RPMI8226 (cell line): Measurements from ENCODE around the gene SLC16A5.
"Not testable (repeated sequence)": the region's sequence is repeated elsewhere in the genome, so short reads cannot be mapped to it uniquely, and the experiment has no call there.

Experiments
- DNase-seq: peaks from one replicate; pipeline ENCODE4 v3.0.0-alpha.2; 2015

Gene SLC16A5, protein sequence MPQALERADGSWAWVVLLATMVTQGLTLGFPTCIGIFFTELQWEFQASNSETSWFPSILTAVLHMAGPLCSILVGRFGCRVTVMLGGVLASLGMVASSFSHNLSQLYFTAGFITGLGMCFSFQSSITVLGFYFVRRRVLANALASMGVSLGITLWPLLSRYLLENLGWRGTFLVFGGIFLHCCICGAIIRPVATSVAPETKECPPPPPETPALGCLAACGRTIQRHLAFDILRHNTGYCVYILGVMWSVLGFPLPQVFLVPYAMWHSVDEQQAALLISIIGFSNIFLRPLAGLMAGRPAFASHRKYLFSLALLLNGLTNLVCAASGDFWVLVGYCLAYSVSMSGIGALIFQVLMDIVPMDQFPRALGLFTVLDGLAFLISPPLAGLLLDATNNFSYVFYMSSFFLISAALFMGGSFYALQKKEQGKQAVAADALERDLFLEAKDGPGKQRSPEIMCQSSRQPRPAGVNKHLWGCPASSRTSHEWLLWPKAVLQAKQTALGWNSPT

DNA sequence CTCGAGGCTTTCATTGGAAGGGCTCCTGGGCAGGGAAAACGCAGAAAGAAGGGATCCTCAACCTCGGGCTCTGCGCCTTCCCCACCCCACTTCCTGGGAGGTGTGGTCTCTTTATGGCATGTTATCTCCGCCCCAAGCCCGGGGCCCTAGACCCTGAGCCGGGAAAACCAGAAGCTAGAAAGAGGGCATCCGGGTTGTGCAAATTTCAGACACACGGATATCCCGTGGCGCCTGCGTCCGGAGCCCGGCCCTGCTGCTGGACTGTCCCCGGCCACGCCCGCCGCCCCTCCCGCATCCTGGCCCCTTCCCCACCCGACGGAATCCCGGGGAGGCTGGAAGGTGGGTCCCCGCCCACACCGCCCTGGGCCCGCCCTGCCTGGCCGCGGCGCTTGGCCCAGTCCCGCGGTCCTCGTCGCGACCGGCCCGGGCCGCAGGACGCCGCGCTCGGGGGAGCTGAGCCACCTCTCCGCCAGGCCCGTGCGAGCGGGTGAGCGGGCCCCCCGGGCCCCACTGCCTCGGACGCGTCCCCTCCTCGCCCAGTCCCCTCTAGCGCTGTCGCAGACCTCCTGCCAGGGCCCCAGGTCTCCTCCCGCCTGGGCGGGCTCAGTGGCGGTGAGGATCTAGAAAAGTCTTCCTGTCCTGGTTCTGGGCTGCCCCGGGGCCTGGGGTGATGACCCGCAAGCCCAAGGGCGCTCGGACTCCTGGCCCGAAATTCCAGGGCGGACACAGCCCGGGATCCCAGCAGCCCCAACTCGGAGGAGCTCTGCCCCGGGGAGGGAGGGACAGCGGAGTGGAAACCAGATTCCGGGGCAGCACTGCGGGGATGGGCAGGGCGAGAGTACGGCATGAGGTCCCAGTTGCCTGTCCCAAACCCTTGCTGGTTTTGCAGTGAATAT lies at the start of gene SLC16A5:
TSS of gene SLC16A5 (plus strand) at position 397 of the 896 bp plus-strand sequence. CDS start 5,683 bp downstream, outside the sequence.
- no peak for DNase-seq

DNA sequence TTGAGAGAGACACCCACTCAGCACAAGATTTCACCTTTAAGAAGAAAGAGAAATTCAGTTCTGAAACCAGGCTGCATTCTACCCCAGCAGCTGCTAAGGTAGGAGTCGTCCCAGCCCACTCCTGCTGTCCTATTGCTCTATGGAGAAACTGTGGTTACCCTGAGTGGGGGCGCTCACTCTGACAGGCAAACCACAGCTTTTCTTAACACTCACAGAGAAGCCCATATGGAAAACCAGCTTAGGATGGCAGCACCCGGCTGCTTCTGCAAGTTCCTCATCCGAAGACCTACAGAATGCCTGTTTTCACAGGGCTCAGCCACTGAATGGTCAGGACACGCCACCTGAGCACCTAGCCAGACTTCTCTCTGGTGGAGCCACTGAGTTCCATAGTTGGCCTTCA lies 48.5 kb upstream of the SLC16A5 start:
- no peak for DNase-seq

DNA sequence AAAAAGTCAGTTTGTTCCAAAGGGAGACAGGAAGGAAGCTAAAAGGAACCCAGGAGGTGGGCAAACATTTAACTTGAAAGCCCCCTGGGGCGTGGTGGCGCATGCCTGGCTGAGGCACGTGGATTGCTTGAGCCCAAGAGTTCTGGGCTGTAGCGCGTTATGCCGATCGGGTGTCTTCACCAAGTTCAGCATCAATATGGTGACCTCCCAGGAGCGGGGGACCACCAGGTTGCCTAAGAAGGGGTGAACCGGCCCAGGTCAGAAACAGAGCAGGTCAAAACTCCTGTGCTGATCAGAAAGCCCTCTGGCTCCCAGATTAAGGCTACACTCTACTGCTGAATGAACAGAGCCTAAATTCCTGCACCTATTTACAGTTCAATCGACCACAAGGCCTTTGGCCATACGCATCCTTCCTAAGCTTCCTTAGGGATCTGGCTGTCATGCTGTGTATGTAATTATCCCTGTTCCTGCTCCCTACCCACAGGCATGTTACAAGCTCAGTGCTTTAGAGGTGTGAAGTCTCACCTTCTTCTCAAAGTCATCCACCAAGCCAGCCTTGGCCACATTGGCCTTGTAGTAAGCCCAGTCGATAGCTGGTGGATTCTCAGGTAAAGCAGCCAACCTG lies 46.0 kb upstream of the SLC16A5 start:
- no peak for DNase-seq

DNA sequence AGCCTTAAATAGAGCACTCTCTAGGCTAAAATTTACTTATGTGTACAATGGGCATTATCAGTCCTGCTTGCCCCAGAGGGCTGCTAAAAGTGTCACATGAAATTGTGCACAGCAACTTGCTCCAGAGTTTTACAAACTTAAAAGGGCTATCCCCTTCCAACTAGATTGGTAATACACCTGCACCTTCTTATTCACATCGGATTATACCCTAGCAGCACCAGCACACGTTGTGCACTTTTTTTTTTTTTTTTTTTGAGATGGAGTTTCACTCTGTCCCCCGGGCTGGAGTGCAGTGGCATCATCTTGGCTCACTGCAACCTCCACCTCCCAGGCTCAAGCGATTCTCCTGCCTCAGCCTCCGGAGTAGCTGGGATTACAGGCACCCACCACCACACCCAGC lies 44.0 kb upstream of the SLC16A5 start:
- DNase-seq, result not testable (repeated sequence)

DNA sequence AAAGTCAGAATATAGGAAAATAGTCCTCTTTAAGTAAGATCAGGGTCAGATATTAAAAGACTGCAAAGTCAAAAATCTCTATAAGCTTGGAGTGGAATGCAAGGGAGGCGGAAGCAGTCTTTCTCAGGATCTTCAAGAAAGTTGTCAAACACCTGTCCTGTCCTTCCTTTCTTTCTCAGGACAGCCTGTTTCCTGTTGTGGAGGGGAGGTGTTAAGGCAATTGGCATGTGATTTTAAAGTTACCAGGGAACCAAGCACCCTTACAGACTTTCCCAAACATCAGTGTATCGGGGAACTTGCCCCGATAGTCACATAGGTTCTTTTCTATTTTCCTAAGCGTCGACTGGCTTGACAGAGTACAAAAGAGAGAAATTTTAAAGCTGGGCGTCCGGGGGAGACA lies 43.0 kb upstream of the SLC16A5 start:
- DNase-seq, result no peak

DNA sequence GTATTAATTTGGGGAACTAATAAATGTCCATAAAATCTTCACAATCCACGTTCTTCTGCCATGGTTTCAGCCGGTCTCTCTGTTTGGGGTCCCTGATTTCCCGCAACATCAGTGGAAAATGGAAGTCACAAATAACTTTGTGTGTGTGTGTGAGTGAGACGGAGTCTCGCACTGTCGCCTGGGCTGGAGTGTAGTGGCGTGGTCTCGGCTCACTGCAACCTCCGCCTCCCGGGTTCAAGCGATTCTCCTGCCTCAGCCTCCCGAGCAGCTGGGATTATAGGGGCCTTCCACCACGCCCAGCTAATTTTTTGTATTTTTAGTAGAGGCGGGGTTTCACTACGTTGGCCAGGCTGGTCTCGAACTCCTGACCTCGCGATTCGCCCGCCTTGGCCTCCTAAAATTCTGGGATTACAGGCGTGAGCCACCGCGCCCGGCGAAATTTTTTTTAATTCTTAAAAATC lies 41.8 kb upstream of the SLC16A5 start:
- DNase-seq, result not testable (repeated sequence)

DNA sequence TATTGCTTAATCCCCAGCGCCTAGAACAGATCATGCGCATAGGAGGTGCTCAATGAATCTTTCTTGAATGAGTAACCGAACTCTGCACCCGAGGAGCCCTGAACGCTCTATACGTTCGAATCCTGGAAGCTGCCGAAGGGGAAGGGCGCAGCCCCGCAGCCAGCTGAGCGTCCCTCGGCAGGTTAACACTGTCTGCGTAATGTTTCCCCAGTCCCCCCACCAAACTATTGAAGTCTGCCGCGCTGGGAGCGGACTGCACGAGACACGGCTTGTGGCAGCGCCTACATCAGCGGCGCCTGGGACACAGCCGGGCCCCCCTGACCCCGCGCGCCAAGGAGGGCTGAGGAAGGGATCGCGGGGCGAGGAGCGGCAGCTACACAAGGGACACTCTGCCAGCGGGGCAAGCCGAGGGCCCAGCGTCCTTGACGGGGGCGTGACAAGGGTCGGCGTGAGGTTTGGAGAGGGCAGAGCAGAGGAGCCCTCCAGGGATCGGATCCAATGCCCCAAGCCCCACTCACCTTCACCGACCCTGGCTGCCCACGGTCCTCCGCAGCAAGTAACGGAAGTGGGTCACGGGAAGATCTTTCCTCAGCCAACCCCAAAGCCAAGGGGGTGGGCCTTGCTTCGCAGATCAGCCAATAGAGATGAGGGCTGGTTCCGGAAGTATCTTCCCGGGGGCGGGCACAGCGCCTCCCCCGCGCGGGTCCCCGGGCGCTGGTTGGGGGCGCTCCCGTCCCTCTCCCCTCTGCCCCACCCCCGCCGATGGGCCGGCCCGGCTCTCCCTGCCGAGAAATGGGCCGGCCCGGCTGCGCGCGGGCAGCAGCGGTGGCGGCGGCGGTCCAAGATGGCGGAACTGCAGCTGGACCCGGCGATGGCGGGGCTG lies 41.1 kb upstream of the SLC16A5 start, which contains the start of the genes ATP5PD and KCTD2:
TSS of gene ATP5PD (minus strand) at position 563 of the 883 bp plus-strand sequence. CDS start 4,319 bp downstream, outside the sequence.
TSS of gene KCTD2 (plus strand) at position 819 of the 883 bp plus-strand sequence. CDS start at position 845, 26 bp downstream.
- peak; percentile 97 for DNase-seq

DNA sequence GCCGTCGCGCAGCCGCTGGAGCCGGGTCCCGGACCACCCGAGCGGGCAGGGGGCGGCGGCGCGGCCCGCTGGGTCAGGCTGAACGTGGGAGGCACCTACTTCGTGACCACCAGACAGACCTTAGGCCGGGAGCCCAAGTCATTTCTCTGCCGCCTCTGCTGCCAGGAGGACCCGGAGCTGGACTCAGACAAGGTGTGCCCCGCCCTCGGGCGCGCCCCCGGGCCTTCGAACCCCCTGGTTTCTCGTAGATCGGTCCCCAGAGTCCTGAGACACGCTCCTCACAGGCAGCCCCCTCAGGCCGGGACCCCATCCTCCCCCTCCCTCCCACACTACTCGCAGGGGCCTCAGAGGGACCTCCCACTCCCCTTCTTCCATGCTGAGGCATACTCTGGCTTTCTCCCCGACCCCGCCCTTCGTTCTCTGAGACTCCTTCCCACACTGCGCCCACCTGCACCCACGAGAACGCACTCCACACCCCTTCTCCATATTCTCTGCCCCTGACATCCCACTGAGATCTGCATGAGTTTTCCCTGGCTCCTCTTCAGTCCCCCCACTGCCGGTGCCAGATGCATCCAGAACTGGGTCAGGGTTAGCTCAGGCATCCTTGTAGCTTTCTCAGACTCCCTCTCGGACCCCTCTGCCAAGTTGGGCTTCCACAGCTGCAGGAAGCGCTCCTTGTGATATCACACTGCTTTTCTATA lies 40.2 kb upstream of the SLC16A5 start:
- peak; percentile 26 for DNase-seq

DNA sequence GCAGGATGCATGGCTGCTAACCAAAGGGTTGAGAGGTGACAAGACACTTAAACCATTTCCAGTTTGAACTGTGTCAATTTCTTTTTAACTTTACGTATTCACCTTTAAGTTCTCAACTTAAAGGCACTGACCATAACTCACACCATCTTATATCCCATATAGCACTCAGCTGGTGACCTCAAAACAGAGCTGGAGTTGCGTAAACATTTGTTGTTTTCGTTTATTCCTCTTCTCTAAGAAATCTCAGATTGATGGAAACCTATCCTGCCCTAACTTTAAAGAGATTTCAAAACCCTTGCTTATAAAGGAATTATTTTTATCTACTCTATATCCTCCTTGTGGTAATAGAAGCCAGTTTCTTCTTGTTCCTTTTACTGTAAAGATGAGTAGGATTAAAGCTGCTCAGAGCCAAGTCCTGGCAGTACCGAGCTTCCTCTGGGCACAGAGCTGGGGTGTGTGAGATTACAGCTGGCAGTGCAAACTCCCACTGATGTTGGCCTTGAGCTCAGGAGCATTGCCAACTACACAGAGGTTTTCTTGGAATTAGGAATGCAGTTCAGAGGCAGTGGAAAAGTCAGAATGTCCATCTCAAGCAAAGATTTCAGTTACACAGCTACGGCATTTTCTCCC lies 39.4 kb upstream of the SLC16A5 start:
- no peak for DNase-seq

DNA sequence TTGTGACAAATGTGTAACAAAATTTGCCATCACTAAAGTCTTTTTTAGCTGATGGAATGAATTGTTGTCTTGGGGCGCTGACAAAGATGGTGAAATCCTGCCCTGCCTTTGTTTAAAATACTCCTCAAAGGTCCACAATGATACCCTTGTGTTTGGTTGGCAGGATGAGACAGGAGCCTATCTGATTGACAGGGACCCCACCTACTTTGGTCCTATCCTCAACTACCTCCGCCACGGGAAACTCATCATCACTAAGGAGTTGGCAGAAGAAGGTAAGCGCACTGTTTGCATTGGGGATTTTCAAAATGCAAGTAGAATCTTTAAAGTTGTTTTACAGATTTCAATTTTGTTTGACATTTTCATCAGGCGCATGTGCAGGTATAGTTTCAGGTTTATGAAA lies 38.7 kb upstream of the SLC16A5 start:
- no peak for DNase-seq

DNA sequence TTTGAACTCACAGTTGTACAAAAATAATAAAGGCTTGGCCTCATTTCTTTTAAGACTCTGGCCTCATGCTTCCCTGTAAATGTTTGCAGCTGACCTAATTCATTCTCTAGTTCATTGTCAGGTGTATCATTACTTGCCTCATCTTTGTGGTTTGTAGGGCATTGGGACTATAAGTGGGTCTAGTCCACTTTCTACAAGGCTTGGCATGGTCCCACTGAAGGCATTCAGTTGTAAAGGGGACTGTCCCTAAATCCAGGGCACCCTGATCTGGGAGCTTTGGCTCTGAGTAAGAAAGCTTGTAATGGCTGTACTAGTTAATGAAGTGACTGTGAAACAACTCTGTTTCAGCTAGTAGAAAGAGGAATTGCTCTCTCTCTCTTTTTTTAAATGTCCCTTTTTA lies 38.0 kb upstream of the SLC16A5 start:
- DNase-seq, result no peak

DNA sequence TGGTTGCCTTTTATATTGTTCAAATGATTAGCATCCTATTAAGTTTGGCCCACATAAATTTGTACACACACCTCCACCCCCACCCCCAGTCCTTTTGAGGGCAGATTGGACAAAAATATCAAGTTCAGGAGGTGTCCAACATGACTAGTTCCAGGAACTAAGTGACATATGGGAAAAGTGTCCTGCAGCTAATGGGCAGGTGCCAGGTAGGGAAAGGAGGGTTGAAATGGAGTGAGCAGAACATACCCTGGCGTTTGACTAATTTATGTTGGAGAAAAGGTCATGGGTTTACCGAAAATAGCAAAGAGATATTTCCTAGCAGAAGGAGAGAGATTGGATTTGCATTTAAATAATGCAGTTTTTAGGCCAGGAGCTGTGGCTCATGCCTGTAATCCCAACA lies 35.8 kb upstream of the SLC16A5 start:
- DNase-seq, result no peak

DNA sequence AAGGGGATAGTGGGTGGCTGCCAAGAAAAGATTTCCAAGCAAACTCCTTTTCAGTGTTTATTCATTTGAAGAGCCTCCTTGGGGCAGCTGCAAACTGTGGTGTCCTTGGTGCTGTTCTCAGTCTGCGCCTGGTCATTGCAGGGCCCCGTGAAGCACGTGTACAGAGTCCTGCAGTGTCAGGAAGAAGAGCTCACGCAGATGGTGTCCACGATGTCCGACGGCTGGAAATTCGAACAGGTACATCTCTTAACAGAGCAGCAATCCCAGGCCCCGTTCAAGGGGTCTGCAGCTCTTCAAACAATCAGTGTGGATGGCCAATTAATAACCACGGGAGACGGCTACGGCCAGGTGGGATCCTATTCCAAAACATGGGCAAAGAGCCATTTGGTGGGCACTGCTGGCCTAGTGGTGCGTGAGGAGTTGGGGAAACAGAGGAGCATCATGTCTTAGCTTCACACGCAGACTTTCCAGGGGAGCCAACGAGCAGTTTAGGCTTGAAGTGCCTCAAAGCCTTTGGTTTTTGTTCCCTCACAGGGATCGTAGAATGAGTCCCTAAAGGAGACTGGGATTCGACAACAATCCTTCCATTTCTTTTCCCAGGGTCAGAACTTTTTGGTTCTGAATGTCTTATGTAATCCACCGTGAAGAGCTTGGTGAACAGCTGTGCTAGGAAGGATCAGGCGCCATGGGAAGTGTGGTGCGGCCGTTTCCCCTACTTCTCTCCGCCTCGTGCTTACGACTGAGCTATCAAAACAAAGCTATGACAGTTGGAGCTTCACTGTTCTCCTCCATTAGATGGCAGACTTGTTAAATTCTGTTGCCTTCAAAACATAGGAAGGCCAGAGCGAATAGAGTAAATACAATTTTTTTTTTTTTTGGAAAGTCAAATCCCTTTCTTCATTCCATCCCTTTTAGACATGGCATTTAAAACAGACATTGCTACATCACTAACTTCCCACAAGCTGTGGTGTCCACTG lies 28.1 kb upstream of the SLC16A5 start:
- DNase-seq, result peak; percentile 29

DNA sequence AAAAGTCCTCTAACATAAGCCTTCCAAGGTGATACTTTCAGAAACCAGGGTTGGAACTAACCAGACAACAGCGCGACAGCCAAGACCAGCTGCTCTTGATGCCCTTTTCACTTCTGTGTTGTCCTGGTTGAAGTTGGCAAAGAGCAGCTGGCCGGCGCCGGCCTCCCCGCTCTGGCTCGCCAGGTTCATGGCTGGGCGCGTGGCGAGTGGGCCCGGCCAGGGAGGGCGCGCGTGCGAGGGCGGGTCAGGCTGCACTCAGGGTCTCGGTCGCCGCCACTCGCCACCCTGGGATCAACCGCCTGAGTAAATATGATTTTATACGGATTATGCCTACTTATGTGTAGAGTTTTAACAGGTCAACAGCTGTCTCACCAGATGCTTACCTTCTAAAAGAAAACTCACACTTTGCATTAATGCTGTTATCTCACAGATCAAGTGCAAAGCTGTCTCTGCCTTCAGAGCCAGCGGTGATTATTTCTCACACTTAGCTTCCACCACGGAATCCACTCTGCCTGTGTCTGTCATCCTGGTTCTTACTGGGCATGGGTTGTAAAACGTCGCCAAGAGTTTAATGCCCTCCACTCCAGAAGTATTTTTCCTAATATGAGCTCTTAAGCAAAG lies 27.2 kb upstream of the SLC16A5 start:
- no peak for DNase-seq

DNA sequence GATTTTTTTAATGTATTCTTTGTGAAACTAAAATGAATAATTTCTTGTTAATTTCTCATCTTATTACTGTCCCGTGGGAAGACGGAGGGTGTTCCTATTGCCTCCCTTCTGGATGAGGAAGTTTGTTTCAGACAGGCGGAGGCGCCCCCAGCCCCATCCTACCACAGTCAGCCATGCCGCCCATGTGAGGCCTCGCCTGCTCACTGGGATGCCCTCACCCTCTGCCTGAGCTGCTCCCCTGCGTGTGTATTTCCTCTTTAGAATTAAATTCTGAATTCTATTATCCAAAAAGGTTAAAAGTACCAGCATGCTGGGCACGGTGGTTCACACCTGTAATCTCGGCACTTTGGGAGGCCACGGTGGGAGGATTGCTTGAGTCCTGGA lies 26.7 kb upstream of the SLC16A5 start:
- DNase-seq, result no peak

DNA sequence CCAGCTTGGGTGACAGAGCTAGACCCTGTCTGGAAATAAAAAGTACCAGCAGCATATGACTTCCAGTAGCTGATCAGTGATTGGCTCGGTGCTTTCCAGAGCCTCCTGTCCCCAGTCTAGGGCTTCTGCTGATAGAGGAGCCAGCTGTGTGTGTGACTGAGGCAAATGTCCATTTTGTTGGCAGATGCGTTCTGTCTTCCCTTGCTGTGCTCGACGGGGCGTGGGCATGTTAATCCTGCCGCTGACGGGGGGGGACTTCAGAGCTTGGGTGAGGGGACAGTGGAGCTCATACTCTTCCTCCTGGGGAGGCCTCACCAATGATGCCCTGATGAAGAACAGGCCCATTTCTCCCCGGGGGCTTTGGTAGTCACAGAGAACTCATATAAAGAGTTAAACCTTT lies 26.1 kb upstream of the SLC16A5 start:
- DNase-seq, result no peak

DNA sequence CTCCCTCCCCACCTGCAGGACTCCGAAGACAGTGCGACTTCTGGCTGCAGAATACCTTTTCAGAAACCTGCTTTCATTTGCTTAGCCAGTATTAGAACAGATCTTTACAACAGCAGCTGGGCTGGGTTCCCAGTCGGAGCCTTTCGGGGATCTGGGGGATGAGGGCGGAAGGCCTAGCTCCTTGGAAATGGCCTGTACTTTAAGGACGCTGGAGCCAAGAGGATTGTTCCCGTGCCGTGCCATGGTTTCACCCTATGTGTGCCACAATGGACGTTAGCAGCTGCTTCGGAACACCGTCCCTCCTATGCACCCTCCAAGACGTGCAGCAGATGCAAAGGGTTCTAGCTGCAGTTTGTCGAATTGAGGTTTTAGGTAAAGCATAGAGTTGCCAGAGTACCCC lies 24.6 kb upstream of the SLC16A5 start:
- DNase-seq, result no peak

DNA sequence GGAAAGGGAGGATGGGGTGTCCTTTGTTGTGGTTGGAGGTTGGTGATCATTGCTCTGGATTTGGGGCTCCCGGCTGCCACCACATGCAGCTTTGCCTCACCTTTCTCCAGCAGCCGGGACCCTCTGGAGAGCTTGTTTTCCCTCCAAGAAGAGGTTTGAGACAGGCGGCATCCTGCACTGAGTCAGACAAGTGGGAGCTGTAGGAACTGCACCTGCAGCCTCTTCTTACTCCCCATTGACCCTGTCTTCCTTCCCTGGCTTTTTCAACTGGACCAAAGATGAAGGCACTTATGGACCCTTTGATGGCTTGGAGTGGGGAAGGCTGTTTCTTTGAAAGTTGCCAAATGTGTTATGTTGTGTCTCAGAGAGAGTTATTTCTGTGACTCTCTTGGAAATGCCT lies 24.1 kb upstream of the SLC16A5 start:
- no peak for DNase-seq

DNA sequence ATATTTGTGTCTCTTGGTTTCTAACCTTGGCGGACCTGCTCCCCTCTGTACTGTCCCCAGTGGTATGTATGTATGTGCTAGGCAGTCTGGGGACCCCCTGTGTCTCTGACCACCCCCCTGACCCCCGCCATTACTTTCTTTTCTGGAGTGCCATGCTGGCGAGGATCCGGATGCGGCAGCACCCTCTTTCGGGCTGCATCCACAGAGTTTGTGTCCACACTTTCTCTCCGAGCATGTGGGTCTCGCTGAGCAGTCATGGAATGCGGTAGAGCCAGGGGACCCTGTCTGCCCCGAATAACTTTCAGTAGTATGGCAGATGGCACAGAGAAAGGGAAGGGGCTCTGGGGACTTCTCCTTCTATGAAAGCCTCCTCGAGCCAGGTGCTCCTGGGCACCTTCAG lies 23.7 kb upstream of the SLC16A5 start:
- DNase-seq, result no peak
